Dermis microvascular lymphatic vessel endothelial cell (primary cell): ENCODE data around the gene SH3PXD2B. TPM values are rescaled to one million over a fixed set of nuclear protein-coding genes. Genes with fewer than 3 reads are reported as not detected.
"Not testable (repeated sequence)": the region's sequence is repeated elsewhere in the genome, so short reads cannot be mapped to it uniquely, and the experiment has no call there.

ENCODE experiments used
- DNase-seq, 2 donors: peaks; one replicate each; pipeline versions ENCODE4 v3.0.0 to v3.0.0-alpha.2; 2010; ENCODE audit warnings: low read depth in 2 of 2
- total RNA-seq: library from RNA; depleted of rRNA; stranded (reverse); fragments of >200 nt; gene quantifications from 2 replicates; pipeline ENCODE4 v1.2.1, GENCODE V29; 2014

Gene SH3PXD2B
- total RNA-seq, 1 donor from 2014 or later = 12.5 TPM

- no peak for DNase-seq
Measured at GRCh38 chr5:172418862-172419814, 35.2 kb downstream of the SH3PXD2B start.

- DNase-seq = peak in 1 of 2 donors; percentile 42
Measured at GRCh38 chr5:172417983-172418630, 36.2 kb downstream of the SH3PXD2B start.

- no peak for DNase-seq
Measured at GRCh38 chr5:172417130-172417841, 37.0 kb downstream of the SH3PXD2B start.

DNA sequence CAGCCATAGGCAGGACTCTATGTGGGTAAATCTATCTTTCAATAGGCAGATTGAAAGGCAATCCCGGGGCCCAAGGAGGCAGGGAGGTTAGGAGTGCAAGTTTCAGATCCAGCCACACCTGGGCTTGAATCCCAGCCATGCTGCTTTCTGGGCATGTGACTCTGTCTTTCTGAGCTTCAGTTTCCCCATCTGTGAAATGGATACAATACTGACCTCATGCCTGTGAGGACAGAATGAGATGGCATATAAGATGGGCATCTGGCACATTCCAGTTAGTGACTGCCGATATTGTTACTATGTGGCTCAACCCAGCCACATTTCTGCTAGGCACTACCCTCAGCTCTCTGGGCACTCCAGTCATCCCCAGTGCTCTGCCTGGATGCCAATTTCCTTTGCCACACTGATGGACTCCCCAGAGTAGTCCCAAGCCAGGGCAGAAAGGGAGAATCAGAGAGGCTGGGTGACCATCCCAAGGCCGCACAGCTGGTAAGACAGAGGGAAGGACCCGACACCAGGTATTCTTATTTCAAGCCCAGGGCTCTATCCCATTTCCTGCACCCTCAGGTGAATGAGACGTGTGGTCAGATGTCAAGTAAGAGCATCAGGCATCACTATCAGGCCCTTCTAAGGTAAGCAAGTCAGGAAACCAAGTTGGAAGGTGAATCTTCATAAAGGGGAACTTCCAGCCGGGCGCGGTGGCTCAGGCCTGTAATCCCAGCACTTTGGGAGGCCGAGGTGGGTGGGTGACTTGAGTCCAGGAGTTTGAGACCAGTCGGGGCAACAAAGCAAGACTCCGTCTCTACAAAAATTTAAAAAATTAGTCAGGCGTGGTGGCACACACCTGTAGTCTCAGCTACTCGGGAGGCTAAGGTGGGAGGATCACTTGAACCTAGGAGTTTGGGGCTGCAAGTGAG is 38.7 kb downstream of the SH3PXD2B start:
- DNase-seq = no peak

- no peak for DNase-seq
Measured at GRCh38 chr5:172414531-172415361, 39.6 kb downstream of the SH3PXD2B start.

- no peak for DNase-seq
Measured at GRCh38 chr5:172413601-172414171, 40.6 kb downstream of the SH3PXD2B start.

- DNase-seq = peak in 1 of 2 donors; percentile 69
Measured at GRCh38 chr5:172412724-172413286, 41.5 kb downstream of the SH3PXD2B start.

GRCh38 chr5:172411484-172412072 is 42.7 kb downstream of the SH3PXD2B start:
- no peak for DNase-seq

GRCh38 chr5:172410662-172411483 is 43.5 kb downstream of the SH3PXD2B start:
- no peak for DNase-seq

- DNase-seq = no peak
Measured at GRCh38 chr5:172410160-172410559, 44.2 kb downstream of the SH3PXD2B start.

DNA sequence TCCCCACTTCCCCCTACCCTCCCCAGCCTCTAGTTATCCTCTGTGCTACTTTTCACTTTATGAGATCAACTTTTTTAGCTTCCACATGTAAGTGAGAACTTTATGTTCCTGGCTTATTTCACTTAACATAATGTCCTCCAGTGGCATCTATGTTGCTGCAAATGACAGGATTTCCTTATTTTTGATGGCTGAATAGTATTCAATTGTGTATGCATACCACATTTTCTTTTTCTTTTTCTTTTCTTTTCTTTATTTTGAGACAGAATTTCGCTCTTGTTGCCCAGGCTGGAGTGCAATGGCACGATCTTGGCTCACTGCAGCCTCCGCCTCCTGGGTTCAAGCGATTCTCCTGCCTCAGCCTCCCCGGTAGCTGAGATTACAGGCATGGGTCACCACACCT is 44.8 kb downstream of the SH3PXD2B start:
- not testable (repeated sequence) for DNase-seq

- DNase-seq = peak in 1 of 2 donors; percentile 32
Measured at GRCh38 chr5:172407822-172408221, 46.5 kb downstream of the SH3PXD2B start.

- peak in 1 of 2 donors; percentile 36 for DNase-seq
Measured at GRCh38 chr5:172407241-172407691, 47.1 kb downstream of the SH3PXD2B start.

- no peak for DNase-seq
Measured at GRCh38 chr5:172405226-172406107, 48.9 kb downstream of the SH3PXD2B start.

GRCh38 chr5:172404746-172405145 is 49.6 kb downstream of the SH3PXD2B start:
- DNase-seq = no peak

DNA sequence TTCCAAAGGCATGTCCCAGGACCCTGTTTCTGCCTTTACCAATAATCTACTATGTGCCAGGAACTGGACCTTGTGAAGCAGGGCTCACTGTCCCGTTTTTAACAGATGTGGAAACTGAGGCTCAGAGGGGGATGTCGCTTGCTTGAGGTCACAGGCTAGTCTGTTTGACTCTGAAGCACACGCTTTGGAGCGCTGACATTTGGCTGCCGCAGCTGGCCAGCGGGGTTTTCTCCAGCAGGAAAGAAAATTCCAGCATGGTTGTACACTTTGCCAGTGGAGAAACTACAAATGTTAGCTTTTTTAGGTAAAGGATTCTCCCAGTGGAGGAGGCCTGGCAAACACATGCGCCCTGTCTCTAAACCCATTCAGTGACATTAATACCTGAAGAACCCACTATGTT is 50.5 kb downstream of the SH3PXD2B start:
- DNase-seq = no peak
